Ascending aorta (tissue), 2 donors: Measurements from ENCODE around the gene SRSF5. TPM values are rescaled to one million over a fixed set of nuclear protein-coding genes. Genes with fewer than 3 reads are reported as not detected.

Experiments used
- DNase-seq, 2 donors: peaks; one replicate each; pipeline ENCODE4 v3.0.0-alpha.2; 2019; ENCODE audit warnings: low spot score in 2 of 2
- H3K27ac ChIP-seq, 2 donors: fragments of 200-600 bp; sonication (generic); one replicate each; pipeline ENCODE4 v1.5.1; 2016 to 2017; ENCODE audit warnings: mild to moderate bottlenecking in 1 of 2
- H3K27me3 ChIP-seq: fragments of 200-600 bp; sonication (generic); one replicate; pipeline ENCODE4 v1.5.1; 2017
- H3K36me3 ChIP-seq, 2 donors: fragments of 200-600 bp; sonication (generic); one replicate each; pipeline ENCODE4 v1.5.1; 2016
- H3K4me1 ChIP-seq, 2 donors: fragments of 200-600 bp; sonication (generic); one replicate each; pipeline ENCODE4 v1.5.1; 2016 to 2017; ENCODE audit warnings: mild to moderate bottlenecking in 1 of 2
- H3K4me3 ChIP-seq, 2 donors: fragments of 200-600 bp; sonication (generic); one replicate each; pipeline ENCODE4 v1.5.1; 2016 to 2017; ENCODE audit warnings: mild to moderate bottlenecking in 1 of 2
- H3K9me3 ChIP-seq, 2 donors: fragments of 200-600 bp; sonication (generic); one replicate each; pipeline ENCODE4 v1.5.1; 2016
- CTCF ChIP-seq, 3 experiments: fragments of 200-600 bp in 2 of 3; fragments of 450-650 bp in 1 of 3; sonication (generic) in 2 of 3; IDR thresholded peaks; one replicate each; pipeline ENCODE4 v1.5.1; 2016 to 2019; ENCODE audit warnings: antibody characterized with exemption in 3 of 3, mild to moderate bottlenecking in 1 of 3, moderate library complexity in 1 of 3
- intact Hi-C: fragments of 100-400 bp; cut with DNase I; formaldehyde crosslinking; loops from one replicate; pipeline ENCODE4 v1.15.1; 2023
- total RNA-seq: library from RNA; depleted of rRNA; stranded (reverse); fragments of >200 nt; gene quantifications from one replicate; pipeline ENCODE4 v1.1.0, GENCODE V29; 2016

The SRSF5 gene
- total RNA-seq, 1 donor from 2014 or later = 113 TPM

GRCh38 chr14:69780092-69780491, 13.2 kb downstream of the SRSF5 start:
- H3K9me3 ChIP-seq = no peaks in the 10 kb centered on the region
- H3K27me3 ChIP-seq = no peaks in the 10 kb centered on the region
- intact Hi-C loops = no loop called here
- no peak for DNase-seq
- H3K4me1 ChIP-seq = no peaks in the 10 kb centered on the region
- H3K27ac ChIP-seq = no peak overlapping the region
- no peak for TF ChIP-seq CTCF (IDR thresholded peaks at IDR 0.05)
- H3K4me3 ChIP-seq = no peak overlapping the region
- peaks cover 30 to 44% of the 10 kb centered on the region in 2 donors for H3K36me3 ChIP-seq

GRCh38 chr14:69780952-69781351, 14.0 kb downstream of the SRSF5 start:
- TF ChIP-seq CTCF (IDR thresholded peaks at IDR 0.05) = no peak
- intact Hi-C loops = no loop called here
- DNase-seq = no peak
- H3K27me3 ChIP-seq = no peaks in the 10 kb centered on the region
- no peak overlapping the region for H3K4me3 ChIP-seq
- H3K36me3 ChIP-seq = peaks cover 25 to 41% of the 10 kb centered on the region in 2 donors
- no peaks in the 10 kb centered on the region for H3K4me1 ChIP-seq
- H3K9me3 ChIP-seq = no peaks in the 10 kb centered on the region
- no peak overlapping the region for H3K27ac ChIP-seq

GRCh38 chr14:69784942-69785341, 18.0 kb downstream of the SRSF5 start:
- no peak for DNase-seq
- intact Hi-C loops = no loop called here
- no peaks in the 10 kb centered on the region for H3K4me1 ChIP-seq

GRCh38 chr14:69786603-69787002, 19.7 kb downstream of the SRSF5 start:
- H3K36me3 ChIP-seq = peaks cover 5 to 7% of the 10 kb centered on the region in 2 donors
- no peak overlapping the region for H3K27ac ChIP-seq
- no peak overlapping the region for H3K4me3 ChIP-seq
- DNase-seq = no peak
- no peaks in the 10 kb centered on the region for H3K9me3 ChIP-seq
- H3K27me3 ChIP-seq = no peaks in the 10 kb centered on the region
- TF ChIP-seq CTCF (IDR thresholded peaks at IDR 0.05) = no peak
- no peaks in the 10 kb centered on the region for H3K4me1 ChIP-seq
- intact Hi-C loops = no loop called here

More at GRCh38 chr14:69784942-69785341, 18.0 kb downstream of the SRSF5 start:
- Histone ChIP-seq H3K27ac (no peak overlapping the region), H3K4me3 (no peak overlapping the region), H3K9me3 (no peaks in the 10 kb centered on the region), H3K36me3 (peaks cover 8 to 13% of the 10 kb centered on the region in 2 donors), H3K27me3 (no peaks in the 10 kb centered on the region)
- no peak for TF ChIP-seq CTCF (IDR thresholded peaks at IDR 0.05)

- Histone ChIP-seq H3K36me3 (peaks cover 2 to 7% of the 10 kb centered on the region in 2 donors), H3K4me3 (no peak overlapping the region), H3K27ac (no peak overlapping the region), H3K4me1 (no peaks in the 10 kb centered on the region), H3K9me3 (no peaks in the 10 kb centered on the region), H3K27me3 (no peaks in the 10 kb centered on the region)
- no peak for DNase-seq
- intact Hi-C loops = no loop called here
- TF ChIP-seq CTCF (IDR thresholded peaks at IDR 0.05) = no peak
Measured at GRCh38 chr14:69789118-69789640, 22.2 kb downstream of the SRSF5 start.
